ENCODE results near the gene COMMD8.

Gene COMMD8

DNA sequence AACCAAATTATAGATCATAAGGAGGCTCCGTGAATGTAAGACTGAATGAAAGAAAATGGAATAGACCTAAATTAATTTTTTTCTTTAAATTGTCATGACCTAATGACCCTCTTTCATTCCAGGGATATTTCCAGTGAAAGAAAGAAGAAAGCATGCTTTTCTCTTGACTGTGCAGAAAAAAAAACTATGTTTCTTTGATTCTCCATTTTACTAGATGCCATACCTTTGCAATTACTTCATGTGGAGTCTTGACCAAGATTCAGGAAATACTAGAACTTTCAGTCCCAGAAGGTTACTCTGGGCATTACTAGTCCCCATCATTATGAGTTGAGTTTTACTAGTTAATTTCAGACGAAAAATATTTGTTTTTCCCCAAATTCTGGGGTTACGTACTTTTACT, 6.4 kb upstream of the COMMD8 start:
- no peak for DNase-seq (ENCODE audit: low read depth, low spot score)
- no peak for TF ChIP-seq CTCF (IDR thresholded peaks at IDR 0.05; ENCODE audit: insufficient read depth, low read length, missing control alignments)
- CTCF ChIA-PET = interaction anchor here (1.5 kb wide), 1 partner anchor 94 kb away, joined by 7 read pairs; no protein-coding TSS in a partner anchor
- POLR2A ChIA-PET = interaction anchor here (0.8 kb wide), 1 partner anchor 62 kb away, joined by 4 read pairs; no protein-coding TSS in a partner anchor
- no peak overlapping the region for H3K4me3 ChIP-seq (ENCODE audit: low read depth, low read length)

- ChIA-PET POLR2A (interaction anchor here (0.8 kb wide), 1 partner anchor 63 kb away, joined by 4 read pairs; no protein-coding TSS in a partner anchor), CTCF (interaction anchor here (1.5 kb wide), 1 partner anchor 95 kb away, joined by 7 read pairs; no protein-coding TSS in a partner anchor)
- no peak for TF ChIP-seq CTCF (IDR thresholded peaks at IDR 0.05; ENCODE audit: insufficient read depth, low read length, missing control alignments)
- DNase-seq (ENCODE audit: low read depth, low spot score) = no peak
- no peak overlapping the region for H3K4me3 ChIP-seq (ENCODE audit: low read depth, low read length)
Observed at GRCh38 chr4:47468706-47469365, 5.3 kb upstream of the COMMD8 start.

DNA sequence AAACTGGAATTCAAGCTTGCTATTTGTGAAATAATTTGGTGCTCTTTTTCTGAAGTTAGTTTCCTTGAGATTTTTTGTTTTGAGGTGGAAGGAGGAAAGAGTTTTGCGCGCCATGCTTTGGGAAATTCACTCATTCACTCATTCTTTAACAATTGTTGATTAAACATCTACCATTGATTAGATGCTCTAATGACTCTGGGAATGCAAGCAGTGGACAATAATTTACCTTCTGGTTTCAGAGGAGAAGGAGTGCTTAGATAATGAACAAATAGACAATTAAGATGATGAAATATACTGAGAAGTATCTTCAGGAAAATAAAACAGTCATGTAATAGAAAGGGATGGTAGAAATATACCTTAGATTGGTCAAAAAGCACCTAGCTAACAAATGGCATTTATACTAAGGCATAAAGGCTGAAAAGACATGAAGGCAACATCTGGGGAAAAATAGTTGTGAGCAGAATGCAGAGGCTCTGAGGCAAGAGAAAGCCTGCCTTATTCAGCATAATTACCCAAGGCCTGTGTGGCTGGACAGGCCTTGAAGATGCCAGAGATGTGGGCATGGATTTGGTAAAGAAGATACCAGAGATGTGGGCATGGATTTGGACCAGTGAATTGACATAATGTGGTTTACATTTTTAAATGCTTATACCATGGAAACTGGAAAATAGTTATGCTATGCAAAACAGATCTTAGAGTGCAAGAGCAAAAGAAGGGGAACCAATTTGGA, 2.7 kb upstream of the COMMD8 start:
- no peak for DNase-seq (ENCODE audit: low read depth, low spot score)
- no peak for TF ChIP-seq CTCF (IDR thresholded peaks at IDR 0.05; ENCODE audit: insufficient read depth, low read length, missing control alignments)
- CTCF ChIA-PET = interaction anchor here (1.4 kb wide), 1 partner anchor 18 kb away, joined by 4 read pairs; no protein-coding TSS in a partner anchor
- no peak overlapping the region for H3K4me3 ChIP-seq (ENCODE audit: low read depth, low read length)
- POLR2A ChIA-PET = no interaction called here

DNA sequence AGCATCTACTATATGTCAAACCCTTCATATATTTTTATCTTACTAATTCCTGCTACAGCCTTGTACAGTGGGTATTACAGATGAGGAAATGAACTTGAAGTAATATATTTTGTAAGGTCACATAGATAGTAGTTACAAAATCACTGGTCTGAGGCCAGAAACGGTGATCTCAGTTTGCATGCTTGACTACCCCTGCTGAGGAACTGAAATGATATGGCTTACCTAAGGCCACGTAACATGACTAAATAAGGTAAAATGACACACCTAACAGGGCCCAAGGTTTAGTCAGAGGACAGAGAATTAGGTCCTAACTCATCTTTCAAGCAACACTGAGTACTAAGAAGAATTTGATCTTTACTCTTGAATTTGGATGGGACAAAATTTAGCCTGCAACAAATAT, 1.5 kb upstream of the COMMD8 start:
- ChIA-PET POLR2A (no interaction called here), CTCF (no interaction called here)
- no peak for DNase-seq (ENCODE audit: low read depth, low spot score)
- no peak for TF ChIP-seq CTCF (IDR thresholded peaks at IDR 0.05; ENCODE audit: insufficient read depth, low read length, missing control alignments)
- no peak overlapping the region for H3K4me3 ChIP-seq (ENCODE audit: low read depth, low read length)

- CTCF ChIA-PET = interaction anchor here (1.0 to 2.0 kb wide), 9 partner anchors 11 to 104 kb away, joined by 3 to 22 read pairs (median 4); partner anchors contain the start of gene ATP10D
- POLR2A ChIA-PET = interaction anchor here (1.0 to 1.4 kb wide), 3 partner anchors 10 to 22 kb away, joined by 3 to 4 read pairs (median 4); partner anchors contain the start of gene ATP10D
- TF ChIP-seq CTCF (IDR thresholded peaks at IDR 0.05; ENCODE audit: insufficient read depth, low read length, missing control alignments) = no peak
- H3K4me3 ChIP-seq (ENCODE audit: low read depth, low read length) = peak overlapping the region; percentile 76
- no peak for DNase-seq (ENCODE audit: low read depth, low spot score)
Observed at GRCh38 chr4:47462799-47463234, 685 bp downstream of the COMMD8 start.

DNA sequence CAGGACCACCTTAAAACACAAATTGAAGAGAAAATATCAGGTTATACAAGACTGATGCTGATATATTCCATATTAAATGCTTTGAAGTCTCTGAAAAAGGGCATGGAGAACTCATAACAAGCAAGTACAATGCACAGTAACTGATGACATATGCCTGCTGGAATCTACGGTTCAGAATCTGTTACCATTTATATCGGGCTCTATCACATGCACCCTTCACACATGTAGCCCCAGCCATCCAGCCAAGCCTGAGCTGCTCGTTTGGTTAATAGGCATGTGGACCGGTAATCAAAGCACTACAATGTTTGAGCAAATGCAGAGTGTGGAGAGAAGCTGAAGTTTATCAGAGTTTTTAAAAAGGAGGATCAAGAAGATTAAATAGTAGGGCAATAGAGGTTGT, 11.8 kb downstream of the COMMD8 start:
- no peak for TF ChIP-seq CTCF (IDR thresholded peaks at IDR 0.05; ENCODE audit: insufficient read depth, low read length, missing control alignments)
- CTCF ChIA-PET = interaction anchor here (1.1 kb wide), 1 partner anchor 11 kb away, joined by 7 read pairs; the partner anchor contains the start of gene COMMD8
- POLR2A ChIA-PET = interaction anchor here (1.4 kb wide), 1 partner anchor 11 kb away, joined by 4 read pairs; the partner anchor contains the start of gene COMMD8
- no peak for DNase-seq (ENCODE audit: low read depth, low spot score)
- H3K4me3 ChIP-seq (ENCODE audit: low read depth, low read length) = no peak overlapping the region

Data from AG04449 (cell line).